Left ventricle myocardium inferior (tissue), 1 donor: ENCODE results near the gene F2RL3. TPM values are rescaled to one million over a fixed set of nuclear protein-coding genes. Genes with fewer than 3 reads are reported as not detected.

Experiments used
- DNase-seq: peaks from one replicate; pipeline ENCODE4 v3.0.0-alpha.2; 2020
- H3K27ac ChIP-seq: fragments of 200-600 bp; replicated peaks from 2 replicates; pipeline ENCODE4 v1.8.0; 2021
- H3K27me3 ChIP-seq: fragments of 200-600 bp; 2 replicates; pipeline ENCODE4 v1.8.0; 2021; ENCODE audit warnings: low read depth
- H3K36me3 ChIP-seq: fragments of 200-600 bp; 2 replicates; pipeline ENCODE4 v1.8.0; 2021
- H3K4me1 ChIP-seq: fragments of 200-600 bp; 2 replicates; pipeline ENCODE4 v1.8.0; 2021
- H3K4me3 ChIP-seq: fragments of 200-600 bp; 2 replicates; pipeline ENCODE4 v1.8.0; 2021; ENCODE audit warnings: mild to moderate bottlenecking, moderate library complexity
- H3K9me3 ChIP-seq: fragments of 200-600 bp; replicated peaks from 2 replicates; pipeline ENCODE4 v1.8.0; 2021
- CTCF ChIP-seq: fragments of 200-600 bp; IDR thresholded peaks from 2 replicates; pipeline ENCODE4 v1.8.0; 2021; ENCODE audit warnings: antibody characterized with exemption, mild to moderate bottlenecking, borderline replicate concordance
- intact Hi-C: fragments of 100-400 bp; cut with micrococcal nuclease; formaldehyde crosslinking; loops from one replicate; pipeline ENCODE4 v1.11.0; 2022
- total RNA-seq: library from RNA; stranded (reverse); fragmentation: NEBNext Ultra II Directional; extraction: Animal tissue kit (Norgen Biotek cat#: 25700); gene quantifications from one replicate; pipeline ENCODE4 v1.2.1, GENCODE V29; 2021
- donor health status: DM: no; HTN: yes; CAD: no; lungs with severe emphysema.

The F2RL3 gene
- total RNA-seq, 1 donor from 2014 or later = 1.1 TPM

- Histone ChIP-seq H3K4me3 (no peak overlapping the region), H3K27ac (no peak overlapping the region), H3K9me3 (peaks cover 25% of the 10 kb centered on the region), H3K4me1 (peaks cover 31% of the 10 kb centered on the region), H3K36me3 (peaks cover 48% of the 10 kb centered on the region), H3K27me3 (no peaks in the 10 kb centered on the region)
- intact Hi-C loops = no loop called here
- TF ChIP-seq CTCF = no peak
- DNase-seq = no peak
Measured at GRCh38 chr19:16878181-16878965, 10.4 kb upstream of the F2RL3 start.

- no peak overlapping the region for H3K4me3 ChIP-seq
- DNase-seq = no peak
- H3K9me3 ChIP-seq = peaks cover 29% of the 10 kb centered on the region
- no peak overlapping the region for H3K27ac ChIP-seq
- peaks cover 41% of the 10 kb centered on the region for H3K36me3 ChIP-seq
- H3K27me3 ChIP-seq = no peaks in the 10 kb centered on the region
- H3K4me1 ChIP-seq = peaks cover 27% of the 10 kb centered on the region
- intact Hi-C loops = no loop called here
- TF ChIP-seq CTCF = no peak
Measured at GRCh38 chr19:16880884-16881554, 7.8 kb upstream of the F2RL3 start.

GRCh38 chr19:16882146-16882545 is 6.7 kb upstream of the F2RL3 start:
- Histone ChIP-seq H3K4me1 (peaks cover 27% of the 10 kb centered on the region), H3K4me3 (no peak overlapping the region), H3K36me3 (peaks cover 29% of the 10 kb centered on the region), H3K27me3 (no peaks in the 10 kb centered on the region), H3K27ac (no peak overlapping the region), H3K9me3 (peaks cover 29% of the 10 kb centered on the region)
- intact Hi-C loops = no loop called here
- TF ChIP-seq CTCF = no peak
- DNase-seq = no peak

- no peaks in the 10 kb centered on the region for H3K27me3 ChIP-seq
- peaks cover 16% of the 10 kb centered on the region for H3K36me3 ChIP-seq
- H3K27ac ChIP-seq = no peak overlapping the region
- intact Hi-C loops = no loop called here
- no peak for DNase-seq
- no peak for TF ChIP-seq CTCF
- no peak overlapping the region for H3K4me3 ChIP-seq
- H3K4me1 ChIP-seq = peaks cover 31% of the 10 kb centered on the region
- H3K9me3 ChIP-seq = peaks cover 29% of the 10 kb centered on the region
Measured at GRCh38 chr19:16883522-16883921, 5.3 kb upstream of the F2RL3 start.

GRCh38 chr19:16885166-16885565 is 3.6 kb upstream of the F2RL3 start:
- Histone ChIP-seq H3K36me3 (no peaks in the 10 kb centered on the region), H3K27me3 (no peaks in the 10 kb centered on the region), H3K9me3 (peaks cover 29% of the 10 kb centered on the region), H3K4me1 (peaks cover 46% of the 10 kb centered on the region), H3K4me3 (no peak overlapping the region), H3K27ac (no peak overlapping the region)
- DNase-seq = no peak
- TF ChIP-seq CTCF = no peak
- intact Hi-C loops = no loop called here
